GM19397 (cell line): ENCODE results near the gene DIP2A.

ENCODE experiments used
- ATAC-seq: cut with Tn5 transposase; IDR thresholded peaks from one replicate; pipeline ENCODE4 v1.9.1; 2021; ENCODE audit warnings: mild to moderate bottlenecking, moderate library complexity; ENCODE audit not compliant: unreplicated experiment

DIP2A gene

GRCh38 chr21:46458315-46459023 is at the start of gene DIP2A:
Gene DIP2A, plus strand, starts transcription at chr21:46458891. Its CDS starts 241 bp downstream, at chr21:46459132.
- ATAC-seq = peak; percentile 95

GRCh38 chr21:46409641-46410406 is 48.9 kb upstream of the DIP2A start:
- ATAC-seq = no peak

GRCh38 chr21:46410516-46410915 is 48.2 kb upstream of the DIP2A start:
- no peak for ATAC-seq

GRCh38 chr21:46411236-46411635 is 47.5 kb upstream of the DIP2A start:
- no peak for ATAC-seq

GRCh38 chr21:46411691-46412090 is 47.0 kb upstream of the DIP2A start:
- no peak for ATAC-seq

- ATAC-seq = no peak
Measured at GRCh38 chr21:46412521-46413364, 45.9 kb upstream of the DIP2A start.

- ATAC-seq = no peak
Measured at GRCh38 chr21:46413365-46413696, 45.4 kb upstream of the DIP2A start.

GRCh38 chr21:46414965-46415275 is 43.8 kb upstream of the DIP2A start:
- ATAC-seq = no peak

GRCh38 chr21:46416551-46416950 is 42.1 kb upstream of the DIP2A start:
- ATAC-seq = no peak

GRCh38 chr21:46418265-46418946 is 40.3 kb upstream of the DIP2A start:
- ATAC-seq = no peak

- ATAC-seq = no peak
Measured at GRCh38 chr21:46420241-46421190, 38.2 kb upstream of the DIP2A start.

- ATAC-seq = no peak
Measured at GRCh38 chr21:46421191-46421750, 37.4 kb upstream of the DIP2A start.

- no peak for ATAC-seq
Measured at GRCh38 chr21:46421756-46422555, 36.7 kb upstream of the DIP2A start.

GRCh38 chr21:46422636-46423241 is 36.0 kb upstream of the DIP2A start:
- no peak for ATAC-seq

- no peak for ATAC-seq
Measured at GRCh38 chr21:46423546-46424038, 35.1 kb upstream of the DIP2A start.

GRCh38 chr21:46424039-46424591 is 34.6 kb upstream of the DIP2A start:
- ATAC-seq = no peak

- ATAC-seq = no peak
Measured at GRCh38 chr21:46424621-46425020, 34.1 kb upstream of the DIP2A start.

- no peak for ATAC-seq
Measured at GRCh38 chr21:46425041-46425440, 33.6 kb upstream of the DIP2A start.
